IPS-15b (cell line): ENCODE results near the gene TIMM21.

ENCODE experiments used
- H3K27me3 ChIP-seq: one replicate; pipeline ENCODE4 v1.6.1; 2013; ENCODE audit warnings: low read length; ENCODE audit not compliant: control insufficient read depth, insufficient read depth
- H3K36me3 ChIP-seq: one replicate; pipeline ENCODE4 v1.6.1; 2013; ENCODE audit warnings: low read length; ENCODE audit not compliant: control insufficient read depth, insufficient read depth
- H3K4me1 ChIP-seq: one replicate; pipeline ENCODE4 v1.6.1; 2013; ENCODE audit warnings: mild to moderate bottlenecking, low read length; ENCODE audit not compliant: control insufficient read depth, insufficient read depth
- H3K4me3 ChIP-seq: one replicate; pipeline ENCODE4 v1.5.1; 2013; ENCODE audit warnings: low read depth, low read length
- H3K9ac ChIP-seq: one replicate; pipeline ENCODE4 v1.6.1; 2013; ENCODE audit warnings: low read depth, mild to moderate bottlenecking, low read length
- H3K9me3 ChIP-seq: one replicate; pipeline ENCODE4 v1.6.1; 2013; ENCODE audit warnings: mild to moderate bottlenecking, low read length; ENCODE audit not compliant: control insufficient read depth, insufficient read depth

Gene TIMM21

DNA sequence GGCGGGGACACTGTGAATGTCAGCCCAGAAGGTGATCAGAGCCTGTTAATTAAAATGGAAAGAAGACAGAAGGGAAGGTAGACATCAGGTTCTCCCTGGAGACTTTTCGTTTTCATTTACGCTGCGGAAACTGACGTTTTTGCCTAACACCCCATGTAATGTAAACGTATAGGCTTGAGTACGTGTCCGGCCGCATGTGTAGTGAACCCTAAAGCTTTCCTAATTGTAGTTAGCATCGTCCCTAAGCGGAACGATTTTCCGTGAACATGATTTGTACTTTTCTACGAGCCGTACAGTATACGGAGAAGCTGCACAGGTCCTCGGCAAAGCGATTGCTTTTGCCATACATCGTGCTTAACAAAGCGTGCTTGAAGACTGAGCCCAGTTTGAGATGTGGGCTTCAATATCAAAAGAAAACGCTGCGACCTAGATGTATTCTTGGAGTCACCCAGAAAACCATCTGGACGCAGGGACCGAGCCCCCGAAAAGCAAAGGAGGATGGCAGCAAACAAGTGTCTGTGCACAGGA lies 284 bp downstream of the TIMM21 start:
- H3K36me3 ChIP-seq, result no peaks in the 10 kb centered on the region
- H3K4me1 ChIP-seq, result peaks cover 5% of the 10 kb centered on the region
- H3K9ac ChIP-seq, result peak overlapping the region; percentile 63
- H3K27me3 ChIP-seq, result peaks cover 10% of the 10 kb centered on the region
- no peaks in the 10 kb centered on the region for H3K9me3 ChIP-seq
- H3K4me3 ChIP-seq, result peak overlapping the region; percentile 83

DNA sequence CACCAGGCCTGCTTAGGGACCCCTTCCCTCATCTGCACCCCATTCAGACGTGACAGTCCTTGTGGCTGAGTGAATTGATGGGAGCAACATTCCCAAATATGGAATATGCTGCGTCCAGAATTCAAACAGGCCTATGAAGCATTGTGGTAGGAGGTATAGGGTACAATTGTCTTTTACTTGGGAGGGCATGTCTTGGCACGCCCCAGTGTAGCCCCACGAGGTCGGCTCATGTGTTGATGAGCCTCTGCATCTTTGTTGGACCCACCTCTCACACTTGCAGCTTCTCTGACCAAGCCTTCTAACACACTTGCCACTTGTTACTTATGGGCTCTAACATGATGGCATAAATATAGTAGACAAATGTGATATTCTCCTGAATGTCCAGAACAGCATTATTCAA lies 1.6 kb downstream of the TIMM21 start:
- H3K27me3 ChIP-seq, result peaks cover 10% of the 10 kb centered on the region
- peak overlapping the region; percentile 83 for H3K4me3 ChIP-seq
- no peaks in the 10 kb centered on the region for H3K36me3 ChIP-seq
- H3K9ac ChIP-seq, result peak overlapping the region; percentile 37
- H3K4me1 ChIP-seq, result peaks cover 5% of the 10 kb centered on the region
- no peaks in the 10 kb centered on the region for H3K9me3 ChIP-seq

DNA sequence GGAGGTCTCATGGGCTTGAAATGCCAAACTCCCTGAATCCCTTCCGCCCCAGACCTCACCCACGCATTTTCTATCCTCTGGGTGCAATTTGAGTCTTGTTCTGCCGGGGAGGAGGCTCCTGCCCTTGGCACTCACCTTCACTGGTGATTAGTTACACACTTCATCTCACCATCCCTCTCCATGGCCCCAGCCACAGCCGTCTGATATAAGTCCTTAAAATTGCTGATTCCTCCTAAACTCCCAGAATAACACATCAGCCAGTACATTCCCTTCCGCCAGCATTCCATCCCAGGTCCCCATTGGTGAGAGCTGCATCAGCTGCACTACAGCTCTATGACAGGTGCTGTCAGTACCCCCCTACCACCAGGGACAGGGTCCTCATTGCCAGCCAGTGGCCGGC lies 3.9 kb downstream of the TIMM21 start:
- Histone ChIP-seq H3K4me3 (no peak overlapping the region), H3K36me3 (peaks cover 6% of the 10 kb centered on the region), H3K4me1 (peaks cover 5% of the 10 kb centered on the region), H3K27me3 (peaks cover under 1% of the 10 kb centered on the region), H3K9me3 (no peaks in the 10 kb centered on the region), H3K9ac (no peak overlapping the region)

DNA sequence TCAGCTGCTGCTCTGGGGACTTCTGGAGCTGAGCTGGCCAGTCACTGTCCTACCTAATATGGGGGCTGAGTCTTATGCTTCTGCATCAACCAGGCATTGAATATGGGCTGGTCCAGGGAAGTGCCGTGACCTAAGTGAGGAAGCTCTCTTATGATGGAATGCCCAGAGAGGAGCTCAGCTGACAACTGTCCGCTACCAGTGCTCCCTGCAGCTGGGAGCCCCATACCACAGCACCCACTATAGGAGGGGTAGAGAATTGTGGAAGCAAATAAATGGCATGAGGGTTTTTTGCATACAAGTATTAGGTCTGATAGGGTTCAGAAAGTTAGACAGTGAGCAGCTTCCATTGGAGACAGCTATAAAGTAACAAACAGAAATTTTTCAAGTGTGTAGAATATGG lies 4.5 kb downstream of the TIMM21 start:
- Histone ChIP-seq H3K4me1 (peaks cover 5% of the 10 kb centered on the region), H3K36me3 (peaks cover 6% of the 10 kb centered on the region)

DNA sequence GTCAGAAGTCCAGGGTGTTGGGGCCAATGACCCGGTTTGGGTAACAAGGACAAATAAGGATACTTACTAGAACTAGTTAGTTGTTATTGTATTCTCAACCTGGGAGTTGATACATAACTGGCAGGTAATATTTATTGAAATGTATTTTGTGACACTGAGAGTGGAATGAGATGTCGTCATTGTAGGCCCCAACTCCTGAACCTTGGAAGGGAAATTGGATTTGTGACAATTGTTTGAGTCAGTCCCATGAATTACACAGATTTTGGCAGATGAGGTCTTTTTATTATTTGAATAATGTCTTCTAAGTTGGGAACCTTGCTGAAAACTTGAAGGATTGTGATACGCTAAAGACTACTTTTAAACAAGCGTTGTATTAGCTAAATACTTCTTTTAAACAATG lies 5.1 kb downstream of the TIMM21 start:
- Histone ChIP-seq H3K9me3 (no peaks in the 10 kb centered on the region), H3K27me3 (no peaks in the 10 kb centered on the region), H3K9ac (no peak overlapping the region), H3K4me1 (peaks cover 5% of the 10 kb centered on the region), H3K4me3 (no peak overlapping the region), H3K36me3 (peaks cover 6% of the 10 kb centered on the region)

More for the DNA sequence above, 4.5 kb downstream of the TIMM21 start:
- H3K9me3 ChIP-seq, result no peaks in the 10 kb centered on the region
- H3K27me3 ChIP-seq, result no peaks in the 10 kb centered on the region
- H3K9ac ChIP-seq, result no peak overlapping the region
- H3K4me3 ChIP-seq, result no peak overlapping the region

DNA sequence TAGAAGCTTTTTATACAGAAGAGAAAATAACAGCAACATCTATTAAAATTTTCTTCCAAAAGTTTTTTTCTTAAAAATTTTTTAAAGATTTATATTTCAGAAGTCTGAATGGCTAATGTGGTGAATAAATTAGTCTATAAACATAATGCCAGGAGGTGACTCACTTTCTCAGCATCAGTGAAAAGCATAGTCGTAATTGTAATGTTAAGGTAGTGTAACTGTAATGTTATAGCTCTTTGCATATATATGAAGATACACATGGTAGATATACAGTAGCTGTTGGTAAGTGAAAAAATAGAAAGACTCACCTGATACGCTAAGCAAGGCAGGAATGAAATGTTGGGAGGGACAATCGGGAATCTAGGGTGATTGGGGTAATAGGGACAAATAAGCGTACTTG lies 5.5 kb downstream of the TIMM21 start:
- Histone ChIP-seq H3K9me3 (no peaks in the 10 kb centered on the region), H3K36me3 (peaks cover 6% of the 10 kb centered on the region), H3K4me3 (no peak overlapping the region), H3K27me3 (no peaks in the 10 kb centered on the region), H3K9ac (no peak overlapping the region), H3K4me1 (peaks cover 5% of the 10 kb centered on the region)

DNA sequence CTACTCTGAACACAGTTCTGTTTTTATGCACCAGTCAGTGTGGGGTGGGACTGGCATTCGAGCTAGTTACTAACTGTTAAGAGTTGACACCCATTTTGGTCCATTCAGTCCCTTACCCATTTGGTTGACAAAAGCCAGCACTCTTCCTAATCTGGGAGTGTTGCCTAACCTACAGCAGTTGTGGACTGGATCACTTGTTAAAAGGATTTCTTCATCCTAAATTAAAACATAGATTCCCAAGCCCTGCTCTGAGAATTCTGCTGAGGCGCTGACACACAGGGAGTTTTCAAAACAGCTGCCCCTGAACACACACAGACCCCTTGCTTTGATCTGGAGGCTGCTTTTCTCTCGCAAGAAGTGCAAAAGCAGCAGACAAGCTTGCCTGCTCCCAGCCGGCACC lies 6.4 kb downstream of the TIMM21 start:
- Histone ChIP-seq H3K4me3 (no peak overlapping the region), H3K9ac (peak overlapping the region; percentile 8), H3K36me3 (peaks cover 6% of the 10 kb centered on the region)

DNA sequence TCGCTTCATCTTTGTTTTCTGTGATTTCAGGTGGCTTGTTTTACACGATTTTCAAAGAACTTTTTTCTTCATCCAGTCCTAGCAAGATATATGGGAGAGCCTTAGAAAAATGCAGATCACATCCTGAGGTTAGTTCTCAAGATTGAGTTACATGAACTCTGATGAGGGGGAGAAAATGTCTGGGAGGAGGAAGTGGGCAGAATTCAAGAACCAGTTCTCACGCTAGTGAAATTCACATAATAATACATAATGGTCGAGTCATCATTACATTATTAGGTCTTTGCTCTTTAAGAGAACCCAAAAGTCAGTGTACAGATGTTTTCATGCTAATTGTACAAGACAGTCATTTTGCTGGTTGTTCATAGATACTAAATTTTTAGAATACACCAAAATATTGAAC lies 7.0 kb downstream of the TIMM21 start:
- Histone ChIP-seq H3K9me3 (no peaks in the 10 kb centered on the region), H3K4me3 (no peak overlapping the region), H3K4me1 (no peaks in the 10 kb centered on the region), H3K36me3 (peaks cover 6% of the 10 kb centered on the region), H3K9ac (no peak overlapping the region), H3K27me3 (no peaks in the 10 kb centered on the region)

More for the DNA sequence above, 6.4 kb downstream of the TIMM21 start:
- H3K9me3 ChIP-seq, result no peaks in the 10 kb centered on the region
- H3K4me1 ChIP-seq, result peaks cover 3% of the 10 kb centered on the region
- H3K27me3 ChIP-seq, result no peaks in the 10 kb centered on the region

DNA sequence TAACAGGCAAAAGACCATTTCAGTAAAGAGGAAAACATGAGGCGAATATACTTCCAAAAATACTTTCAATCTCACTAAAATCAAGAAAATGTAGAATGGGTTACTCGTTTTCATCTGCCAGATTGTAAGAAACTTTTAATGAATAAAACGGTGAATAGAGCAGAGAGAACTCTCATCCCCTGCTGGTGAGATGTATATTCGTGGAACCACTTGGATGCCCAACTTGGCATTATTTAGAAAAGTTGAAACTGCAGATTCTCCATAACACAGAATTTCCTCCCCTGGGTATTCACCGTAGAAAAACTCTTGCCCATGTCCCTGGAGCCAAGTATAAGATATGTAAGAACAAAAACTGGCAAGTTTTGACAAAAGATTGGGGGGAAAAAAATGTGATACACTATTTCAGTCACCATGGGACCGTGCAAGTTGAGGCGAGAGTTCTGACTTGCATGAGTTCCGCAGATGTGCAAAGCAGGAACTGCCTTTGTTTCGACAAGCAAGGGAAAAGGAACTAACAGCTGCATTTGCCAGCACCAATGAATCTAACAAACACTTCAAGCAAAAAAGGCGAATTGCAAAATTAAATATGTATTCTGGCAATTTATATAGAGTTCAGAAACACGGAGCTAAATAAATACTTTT lies 14.8 kb downstream of the TIMM21 start:
- H3K9me3 ChIP-seq, result no peaks in the 10 kb centered on the region
- H3K4me1 ChIP-seq, result no peaks in the 10 kb centered on the region
- no peaks in the 10 kb centered on the region for H3K27me3 ChIP-seq
- no peak overlapping the region for H3K4me3 ChIP-seq
- H3K9ac ChIP-seq, result no peak overlapping the region
- no peaks in the 10 kb centered on the region for H3K36me3 ChIP-seq

DNA sequence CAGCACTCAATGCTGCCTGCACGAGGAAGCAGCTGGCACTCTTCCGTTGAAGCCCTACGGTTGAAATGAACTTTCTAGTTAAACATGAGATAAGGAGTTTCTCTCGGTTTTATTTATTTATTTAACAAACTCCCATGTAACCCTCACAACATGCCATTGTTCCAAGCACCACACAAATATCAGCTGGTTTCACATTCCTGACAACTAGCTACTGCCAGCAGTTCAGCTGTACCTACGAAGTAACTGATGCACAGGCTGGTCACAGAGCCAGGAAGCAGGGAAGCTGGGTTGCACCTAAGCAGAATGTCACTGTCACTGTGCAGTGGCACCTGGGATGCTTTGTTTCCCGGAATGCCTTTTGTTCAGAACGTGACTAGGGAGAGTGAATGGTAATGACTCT lies 18.1 kb downstream of the TIMM21 start:
- Histone ChIP-seq H3K9ac (no peak overlapping the region), H3K9me3 (no peaks in the 10 kb centered on the region), H3K4me1 (no peaks in the 10 kb centered on the region), H3K36me3 (no peaks in the 10 kb centered on the region), H3K4me3 (no peak overlapping the region), H3K27me3 (no peaks in the 10 kb centered on the region)

DNA sequence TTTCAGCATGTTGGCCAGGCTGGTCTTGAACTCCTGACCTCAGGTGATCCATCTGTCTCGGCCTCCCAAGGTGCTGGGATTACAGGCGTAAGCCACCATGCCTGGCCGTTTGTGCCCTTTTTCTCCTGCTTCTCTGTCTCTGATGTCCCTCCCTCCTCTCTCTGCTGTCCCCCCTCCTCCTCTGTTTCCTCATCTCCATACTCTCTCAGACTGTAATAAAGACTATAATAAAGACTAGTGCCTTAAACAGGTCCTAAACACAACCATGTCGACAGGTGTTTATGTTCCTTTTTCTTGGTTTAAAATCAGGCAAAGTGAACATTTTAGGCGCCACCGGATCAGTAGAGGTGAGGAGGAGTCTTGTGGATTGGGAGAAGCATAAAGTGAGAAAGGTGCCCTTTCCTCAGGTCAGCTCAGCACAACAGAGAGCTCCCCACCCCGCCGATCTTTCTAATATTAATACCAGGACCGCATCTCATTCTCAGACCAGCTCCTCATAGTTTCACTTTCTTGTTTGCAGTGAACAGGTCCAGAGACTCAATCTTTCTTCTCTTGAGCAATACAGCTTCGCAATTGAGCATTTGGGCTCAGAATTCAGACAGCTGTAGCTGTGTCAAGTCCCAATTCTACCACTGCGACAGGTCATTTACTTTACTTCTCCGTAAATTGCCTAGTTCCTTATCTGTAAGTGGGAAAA lies 23.7 kb downstream of the TIMM21 start:
- no peaks in the 10 kb centered on the region for H3K4me1 ChIP-seq
- no peak overlapping the region for H3K9ac ChIP-seq
- H3K36me3 ChIP-seq, result no peaks in the 10 kb centered on the region
- H3K9me3 ChIP-seq, result no peaks in the 10 kb centered on the region
- peaks cover 3% of the 10 kb centered on the region for H3K27me3 ChIP-seq
- H3K4me3 ChIP-seq, result no peak overlapping the region
